NCI-H2029 (cell line): ENCODE measurements around the gene ZBTB3.
"Not testable (repeated sequence)": the region's sequence is repeated elsewhere in the genome, so short reads cannot be mapped to it uniquely, and the experiment has no call there.

ENCODE experiments used
- DNase-seq: peaks from one replicate; lab custom pipeline; 2025; lab: John Stamatoyannopoulos, UW

ZBTB3 gene

GRCh38 chr11:62716206-62716605 lies 37.8 kb downstream of the ZBTB3 start:
- DNase-seq = no peak

GRCh38 chr11:62715150-62716130 lies 38.5 kb downstream of the ZBTB3 start:
- no peak for DNase-seq

GRCh38 chr11:62713343-62713742 lies 40.6 kb downstream of the ZBTB3 start:
- DNase-seq = no peak

GRCh38 chr11:62712861-62713260 lies 41.1 kb downstream of the ZBTB3 start:
- DNase-seq = no peak

GRCh38 chr11:62712276-62712812 lies 41.6 kb downstream of the ZBTB3 start:
- no peak for DNase-seq

- no peak for DNase-seq
Observed at GRCh38 chr11:62710001-62710345, 44.0 kb downstream of the ZBTB3 start.

GRCh38 chr11:62709247-62710000 lies 44.5 kb downstream of the ZBTB3 start:
- DNase-seq = peak; percentile 99

- peak; percentile 55 for DNase-seq
Observed at GRCh38 chr11:62708793-62709192, 45.2 kb downstream of the ZBTB3 start.

- no peak for DNase-seq
Observed at GRCh38 chr11:62708392-62708791, 45.6 kb downstream of the ZBTB3 start.

GRCh38 chr11:62707277-62707861 lies 46.6 kb downstream of the ZBTB3 start, which contains the start of the genes BSCL2 and GNG3:
Gene BSCL2 (minus strand): TSS chr11:62707424. CDS start chr11:62707195, 229 bp downstream.
Gene GNG3 (plus strand): TSS chr11:62707676. CDS start chr11:62708296, 620 bp downstream.
- no peak for DNase-seq

- no peak for DNase-seq
Observed at GRCh38 chr11:62706850-62707247, 47.1 kb downstream of the ZBTB3 start.

- DNase-seq = peak; percentile 96
Observed at GRCh38 chr11:62705880-62706849, 47.8 kb downstream of the ZBTB3 start.

GRCh38 chr11:62705413-62705812 lies 48.5 kb downstream of the ZBTB3 start:
- DNase-seq = no peak

GRCh38 chr11:62703921-62704320 lies 50.0 kb downstream of the ZBTB3 start:
- not testable (repeated sequence) for DNase-seq

- DNase-seq = no peak
Observed at GRCh38 chr11:62702246-62702645, 51.7 kb downstream of the ZBTB3 start.
